H9 (cell line): ENCODE results near the gene CCDC86. TPM values are rescaled to one million over a fixed set of nuclear protein-coding genes. Genes with fewer than 3 reads are reported as not detected.

Experiments used
- DNase-seq: peaks from one replicate; pipeline ENCODE4 v3.0.0-alpha.2; 2017
- H2AFZ ChIP-seq: one replicate; pipeline ENCODE4 v1.6.1; 2013; ENCODE audit warnings: mild to moderate bottlenecking, low read length, control low read depth, moderate library complexity
- H2AK5ac ChIP-seq: 2 replicates; pipeline ENCODE4 v1.6.1; 2013; ENCODE audit warnings: low read length, control low read depth, mixed read lengths; ENCODE audit not compliant: insufficient read length
- H2BK120ac ChIP-seq: one replicate; pipeline ENCODE4 v1.6.1; 2013; ENCODE audit warnings: low read depth, mild to moderate bottlenecking, low read length, control low read depth, inconsistent platforms; ENCODE audit not compliant: poor library complexity, severe bottlenecking
- H2BK12ac ChIP-seq: 2 replicates; pipeline ENCODE4 v1.6.1; 2013; ENCODE audit warnings: low read length, control low read depth, mixed read lengths, low read depth; ENCODE audit not compliant: insufficient read length
- H2BK15ac ChIP-seq: 2 replicates; pipeline ENCODE4 v1.6.1; 2013; ENCODE audit warnings: low read depth, low read length, control low read depth
- H2BK20ac ChIP-seq: one replicate; pipeline ENCODE4 v1.6.1; 2013; ENCODE audit warnings: low read depth, mild to moderate bottlenecking, low read length, control low read depth, inconsistent platforms; ENCODE audit not compliant: poor library complexity, severe bottlenecking
- H2BK5ac ChIP-seq: 2 replicates; pipeline ENCODE4 v1.6.1; 2013; ENCODE audit warnings: low read length, control low read depth, mixed read lengths; ENCODE audit not compliant: insufficient read length
- H3K14ac ChIP-seq: 2 replicates; pipeline ENCODE4 v1.6.1; 2013; ENCODE audit warnings: low read length, control low read depth; ENCODE audit not compliant: insufficient read depth
- H3K18ac ChIP-seq: 2 replicates; pipeline ENCODE4 v1.6.1; 2013; ENCODE audit warnings: low read depth, mild to moderate bottlenecking, mixed read lengths, low read length, control low read depth; ENCODE audit not compliant: insufficient read length
- H3K23ac ChIP-seq: 2 replicates; pipeline ENCODE4 v1.6.1; 2013; ENCODE audit warnings: low read length, control low read depth, mixed read lengths, low read depth; ENCODE audit not compliant: insufficient read length
- H3K23me2 ChIP-seq: 2 replicates; pipeline ENCODE4 v1.6.1; 2013; ENCODE audit warnings: low read depth, mild to moderate bottlenecking, mixed read lengths, low read length, control low read depth; ENCODE audit not compliant: insufficient read length, poor library complexity, severe bottlenecking
- H3K27ac ChIP-seq: 2 replicates; pipeline ENCODE4 v1.5.1; 2013; ENCODE audit warnings: low read length, control low read depth, mixed read lengths, low read depth; ENCODE audit not compliant: insufficient read length
- H3K27me3 ChIP-seq: 2 replicates; pipeline ENCODE4 v1.6.1; 2013; ENCODE audit warnings: low read length, control low read depth, inconsistent platforms; ENCODE audit not compliant: insufficient read depth
- H3K4ac ChIP-seq: 2 replicates; pipeline ENCODE4 v1.6.1; 2013; ENCODE audit warnings: low read depth, mild to moderate bottlenecking, control low read depth, inconsistent platforms, low read length, moderate library complexity
- H3K4me1 ChIP-seq: 2 replicates; pipeline ENCODE4 v1.6.1; 2013; ENCODE audit warnings: low read length, control low read depth, inconsistent platforms; ENCODE audit not compliant: insufficient read depth
- H3K4me2 ChIP-seq: 2 replicates; pipeline ENCODE4 v1.6.1; 2013; ENCODE audit warnings: low read length, control low read depth, mixed read lengths; ENCODE audit not compliant: insufficient read length, insufficient read depth
- H3K56ac ChIP-seq: 2 replicates; pipeline ENCODE4 v1.6.1; 2013; ENCODE audit warnings: low read depth, mild to moderate bottlenecking, mixed read lengths, low read length, control low read depth; ENCODE audit not compliant: insufficient read length
- H3K79me1 ChIP-seq: 2 replicates; pipeline ENCODE4 v1.6.1; 2013; ENCODE audit warnings: low read depth, mild to moderate bottlenecking, moderate library complexity, low read length, control low read depth, inconsistent platforms; ENCODE audit not compliant: insufficient read depth, poor library complexity, severe bottlenecking
- H3K79me2 ChIP-seq: 2 replicates; pipeline ENCODE4 v1.6.1; 2013; ENCODE audit warnings: low read length, control low read depth, inconsistent platforms; ENCODE audit not compliant: insufficient read depth
- H3K9ac ChIP-seq: 2 replicates; pipeline ENCODE4 v1.6.1; 2013; ENCODE audit warnings: low read length, control low read depth, mixed read lengths; ENCODE audit not compliant: insufficient read length; ENCODE audit errors: extremely low read depth
- H3K9me3 ChIP-seq: one replicate; pipeline ENCODE4 v1.6.1; 2013; ENCODE audit warnings: low read depth, low read length, inconsistent platforms; ENCODE audit not compliant: control insufficient read depth
- H3T11ph ChIP-seq: one replicate; pipeline ENCODE4 v1.6.1; 2013; ENCODE audit warnings: mild to moderate bottlenecking, low read length, control low read depth, inconsistent platforms
- H4K20me1 ChIP-seq: one replicate; pipeline ENCODE4 v1.6.1; 2013; ENCODE audit not compliant: control insufficient read depth, insufficient read length, insufficient read depth
- H4K5ac ChIP-seq: 2 replicates; pipeline ENCODE4 v1.6.1; 2013; ENCODE audit warnings: low read depth, mild to moderate bottlenecking, mixed read lengths, low read length, control low read depth; ENCODE audit not compliant: insufficient read length
- H4K8ac ChIP-seq: replicated peaks from 2 replicates; pipeline ENCODE4 v1.6.1; 2013; ENCODE audit warnings: low read length, control low read depth, mixed read lengths, low read depth; ENCODE audit not compliant: insufficient read length
- H4K91ac ChIP-seq: 2 replicates; pipeline ENCODE4 v1.6.1; 2013; ENCODE audit warnings: low read depth, mild to moderate bottlenecking, moderate library complexity, mixed read lengths, low read length, control low read depth; ENCODE audit not compliant: insufficient read length
- H3K27ac Mint-ChIP-seq, 3 experiments: 2 replicates in 2 of 3; 3 replicates in 1 of 3; pipeline ENCODE4 v1.8.0; 2020 to 2021; ENCODE audit warnings: mixed read lengths in 3 of 3, mild to moderate bottlenecking in 1 of 3, moderate library complexity in 1 of 3
- H3K27me3 Mint-ChIP-seq: 2 replicates; pipeline ENCODE4 v1.8.0; 2021; ENCODE audit warnings: low read depth, mild to moderate bottlenecking, moderate library complexity, mixed read lengths
- H3K36me3 Mint-ChIP-seq, 3 experiments: 2 replicates in 2 of 3; 3 replicates in 1 of 3; pipeline ENCODE4 v1.8.0; 2020 to 2021; ENCODE audit warnings: low read depth in 3 of 3, mixed read lengths in 3 of 3; ENCODE audit not compliant: insufficient read depth in 1 of 3
- H3K4me1 Mint-ChIP-seq, 2 experiments: 2 replicates each; pipeline ENCODE4 v1.8.0; 2020; ENCODE audit warnings: mixed read lengths in 2 of 2
- H3K4me3 Mint-ChIP-seq, 2 experiments: 2 replicates in 1 of 2; 3 replicates in 1 of 2; pipeline ENCODE4 v1.8.0; 2020 to 2021; ENCODE audit warnings: mild to moderate bottlenecking in 2 of 2, mixed read lengths in 2 of 2, moderate library complexity in 1 of 2
- H3K9me3 Mint-ChIP-seq, 2 experiments: 2 replicates in 1 of 2; 3 replicates in 1 of 2; pipeline ENCODE4 v1.8.0; 2020; ENCODE audit warnings: mild to moderate bottlenecking in 2 of 2, mixed read lengths in 2 of 2, moderate library complexity in 1 of 2
- WGBS: extraction: QIAGEN DNeasy Blood & Tissue Kit; methylation state at CpG from one replicate; pipeline ENCODE4 v1.1.7; 2013; ENCODE audit warnings: missing lambda C conversion rate, low lambda C conversion rate, mixed read lengths; ENCODE audit not compliant: insufficient read length; ENCODE audit errors: extremely low coverage; 5-methylcytosine and 5-hydroxymethylcytosine counted together
- total RNA-seq: library from RNA; stranded (reverse); gene quantifications from 2 replicates; pipeline ENCODE4 v1.2.1, GENCODE V29; 2021
- TF ChIP-seq, protein P1 (sequence below): fragments of 200-600 bp; sonication (generic); conservative IDR thresholded peaks from 3 replicates; pipeline ENCODE4 v1.8.0; 2021; ENCODE audit warnings: antibody characterized with exemption, mild to moderate bottlenecking

Gene CCDC86
- total RNA-seq, 1 experiment from 2014 or later, result 82.3 TPM

DNA sequence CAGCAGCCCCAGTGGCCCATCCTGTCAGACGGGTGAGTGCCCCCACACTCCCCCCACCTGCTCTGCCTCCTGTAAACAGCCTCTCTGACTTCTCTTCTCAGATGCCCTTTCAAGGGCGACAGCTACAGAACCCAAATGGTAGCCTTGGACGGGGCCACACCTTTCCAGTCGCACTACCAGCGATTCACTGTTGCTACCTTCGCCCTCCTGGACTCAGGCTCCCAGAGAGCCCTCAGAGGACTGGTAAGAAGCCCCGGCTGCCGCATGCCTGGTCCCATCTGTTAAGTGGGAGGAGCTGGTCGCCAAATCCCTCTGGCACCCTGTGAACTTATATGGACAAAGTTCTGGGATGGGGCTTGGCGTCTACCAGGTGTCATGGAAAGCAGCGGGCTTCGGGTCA is 31.6 kb downstream of the CCDC86 start:
- no peak overlapping the region for H2BK120ac ChIP-seq
- no peak overlapping the region for H3K56ac ChIP-seq
- peaks cover 8 to 9% of the 10 kb centered on the region in 2 experiments for H3K4me1 Mint-ChIP-seq
- no peak overlapping the region for H3K27ac ChIP-seq
- no peak overlapping the region for H4K8ac ChIP-seq
- H3K36me3 Mint-ChIP-seq, result no peaks in the 10 kb centered on the region
- no peak overlapping the region for H3K4me2 ChIP-seq
- peaks cover 2% of the 10 kb centered on the region; the same call in 1 of the 2 replicates for H3K4me1 ChIP-seq
- no peak overlapping the region for H2BK20ac ChIP-seq
- no peaks in the 10 kb centered on the region for H4K20me1 ChIP-seq
- H3K9ac ChIP-seq, result no peak overlapping the region
- no peak overlapping the region for H3T11ph ChIP-seq
- no peak overlapping the region for H2BK12ac ChIP-seq
- no peaks in the 10 kb centered on the region for H3K79me2 ChIP-seq
- no peak overlapping the region; the same call in 1 of the 2 replicates for H3K14ac ChIP-seq
- H3K18ac ChIP-seq, result no peak overlapping the region
- DNase-seq, result no peak
- H3K9me3 ChIP-seq, result no peaks in the 10 kb centered on the region
- no peaks in the 10 kb centered on the region; the same call in 1 of the 2 replicates for H3K27me3 Mint-ChIP-seq
- H3K4ac ChIP-seq, result no peak overlapping the region
- no peak overlapping the region for H2BK5ac ChIP-seq
- H3K23me2 ChIP-seq, result no peaks in the 10 kb centered on the region
- WGBS, result no CpG with 5 or more reads among the region's 12 CpGs
- H2AFZ ChIP-seq, result no peak overlapping the region
- H2BK15ac ChIP-seq, result no peak overlapping the region
- no peaks in the 10 kb centered on the region for H3K27me3 ChIP-seq
- no peak overlapping the region for H3K4me3 Mint-ChIP-seq
- no peaks in the 10 kb centered on the region for H3K79me1 ChIP-seq
- no peak overlapping the region for H4K91ac ChIP-seq
- H3K23ac ChIP-seq, result no peak overlapping the region
- H2AK5ac ChIP-seq, result no peak overlapping the region
- H3K27ac Mint-ChIP-seq, result no peak overlapping the region; a peak in 1 of 7 replicates
- TF ChIP-seq, protein P1, sequence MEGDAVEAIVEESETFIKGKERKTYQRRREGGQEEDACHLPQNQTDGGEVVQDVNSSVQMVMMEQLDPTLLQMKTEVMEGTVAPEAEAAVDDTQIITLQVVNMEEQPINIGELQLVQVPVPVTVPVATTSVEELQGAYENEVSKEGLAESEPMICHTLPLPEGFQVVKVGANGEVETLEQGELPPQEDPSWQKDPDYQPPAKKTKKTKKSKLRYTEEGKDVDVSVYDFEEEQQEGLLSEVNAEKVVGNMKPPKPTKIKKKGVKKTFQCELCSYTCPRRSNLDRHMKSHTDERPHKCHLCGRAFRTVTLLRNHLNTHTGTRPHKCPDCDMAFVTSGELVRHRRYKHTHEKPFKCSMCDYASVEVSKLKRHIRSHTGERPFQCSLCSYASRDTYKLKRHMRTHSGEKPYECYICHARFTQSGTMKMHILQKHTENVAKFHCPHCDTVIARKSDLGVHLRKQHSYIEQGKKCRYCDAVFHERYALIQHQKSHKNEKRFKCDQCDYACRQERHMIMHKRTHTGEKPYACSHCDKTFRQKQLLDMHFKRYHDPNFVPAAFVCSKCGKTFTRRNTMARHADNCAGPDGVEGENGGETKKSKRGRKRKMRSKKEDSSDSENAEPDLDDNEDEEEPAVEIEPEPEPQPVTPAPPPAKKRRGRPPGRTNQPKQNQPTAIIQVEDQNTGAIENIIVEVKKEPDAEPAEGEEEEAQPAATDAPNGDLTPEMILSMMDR, result no peak
- no peaks in the 10 kb centered on the region for H3K9me3 Mint-ChIP-seq
- H4K5ac ChIP-seq, result no peak overlapping the region
